GM18867 (cell line): ENCODE measurements around the gene BICC1.

Experiments used
- ATAC-seq: cut with Tn5 transposase; IDR thresholded peaks from one replicate; pipeline ENCODE4 v1.9.1; 2021; ENCODE audit warnings: mild to moderate bottlenecking, moderate library complexity; ENCODE audit not compliant: unreplicated experiment

The BICC1 gene

DNA sequence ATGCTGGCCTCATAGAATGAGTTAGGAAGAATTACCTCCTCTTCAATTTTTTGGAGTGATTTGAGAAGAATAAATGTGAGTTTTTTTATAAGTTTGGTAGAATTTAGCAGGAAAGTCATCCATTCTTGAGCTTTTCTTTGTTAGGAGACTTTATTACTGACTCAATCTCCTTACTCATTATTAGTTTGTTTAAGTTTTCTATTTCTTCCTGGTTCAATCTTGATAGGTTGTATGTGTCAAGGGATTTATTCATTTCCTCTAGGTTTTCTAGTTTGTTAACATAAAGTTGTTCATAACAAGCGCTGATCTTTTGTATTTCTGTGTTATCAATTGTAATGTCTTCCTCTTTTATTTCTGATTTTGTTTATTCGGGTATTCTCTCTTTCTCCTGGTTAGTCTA lies 47.4 kb downstream of the BICC1 start:
- ATAC-seq = no peak

DNA sequence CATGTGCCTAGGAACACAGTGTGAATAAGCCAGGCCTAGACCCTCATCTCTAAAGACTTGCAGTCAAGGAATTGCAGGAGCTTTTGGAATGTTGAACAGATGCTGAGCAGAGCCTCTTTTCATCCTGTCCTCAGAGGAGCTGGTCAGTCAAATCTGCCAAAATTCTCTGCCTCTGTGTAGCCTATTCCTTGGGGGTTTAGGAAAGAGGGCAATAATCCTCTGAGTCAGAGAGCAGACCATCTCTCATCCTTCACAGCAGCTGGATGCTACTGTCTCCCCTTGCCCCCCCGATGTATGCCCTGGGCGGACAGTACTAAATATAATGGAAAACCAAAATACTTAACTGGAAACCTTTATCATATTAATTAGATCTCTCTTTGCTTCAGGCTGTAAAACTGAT lies 52.6 kb downstream of the BICC1 start:
- no peak for ATAC-seq

- ATAC-seq = no peak
These were observed 55.0 kb downstream of the BICC1 start for GRCh38 chr10:58567652-58568051.

- no peak for ATAC-seq
These were observed 55.8 kb downstream of the BICC1 start for GRCh38 chr10:58568428-58568935.

GRCh38 chr10:58570307-58570723 lies 57.6 kb downstream of the BICC1 start:
- no peak for ATAC-seq

DNA sequence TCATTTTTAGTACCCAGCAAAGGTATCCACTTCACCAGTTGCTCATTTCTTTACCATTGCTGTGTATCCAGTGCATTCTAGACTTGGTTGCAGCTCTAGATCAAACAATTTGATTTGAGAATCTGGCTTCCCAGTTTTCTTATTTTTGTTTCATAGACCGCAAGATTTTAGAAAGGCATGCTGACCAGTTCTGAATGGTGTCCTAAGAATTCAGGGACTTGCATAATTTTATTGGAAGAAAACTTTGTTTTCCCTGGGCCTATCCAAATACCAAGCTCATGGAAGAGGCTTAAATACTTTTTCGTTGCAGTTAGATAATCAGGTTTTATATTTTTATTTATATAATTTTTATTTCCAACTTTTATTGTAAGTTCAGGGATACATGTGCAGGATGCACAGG lies 58.3 kb downstream of the BICC1 start:
- no peak for ATAC-seq

GRCh38 chr10:58573144-58573543 lies 60.5 kb downstream of the BICC1 start:
- ATAC-seq = no peak

DNA sequence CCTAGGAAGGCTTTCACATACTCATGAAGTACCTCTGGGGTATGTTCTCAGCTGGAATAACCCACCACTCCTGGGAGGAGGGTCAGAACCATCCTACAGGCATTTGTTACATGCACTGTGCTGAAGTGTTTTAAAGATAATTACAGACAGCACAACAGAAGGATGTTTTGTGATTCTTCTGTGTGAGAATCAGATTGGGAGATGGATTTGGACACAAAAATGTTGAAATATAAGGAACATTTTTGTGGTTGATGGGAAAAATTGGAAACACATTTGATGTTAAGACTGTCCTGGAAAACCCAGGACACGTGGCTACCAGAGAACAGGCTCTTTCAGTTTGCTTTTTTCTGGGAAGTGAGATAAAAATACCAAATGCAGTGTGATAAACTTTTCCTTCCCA lies 61.4 kb downstream of the BICC1 start:
- no peak for ATAC-seq

DNA sequence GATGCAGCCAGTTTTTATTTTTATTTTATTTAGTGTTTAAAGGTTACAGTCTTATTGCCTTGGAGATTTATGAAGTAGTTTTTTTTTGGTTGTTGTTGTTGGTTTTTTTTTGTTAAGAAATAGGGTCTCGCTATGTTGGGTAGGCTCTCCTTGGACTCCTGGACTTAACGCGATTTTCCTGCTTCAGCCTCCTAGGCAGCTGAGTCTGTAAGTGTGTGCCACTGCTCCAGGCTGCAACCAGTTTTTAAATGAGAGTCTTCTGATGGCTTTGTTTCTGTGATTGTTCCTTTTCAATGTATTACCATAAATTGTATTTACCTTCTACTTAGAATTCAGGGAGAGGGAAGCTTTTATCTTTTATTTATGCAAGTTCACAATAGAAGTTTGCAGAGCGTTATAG lies 62.8 kb downstream of the BICC1 start:
- ATAC-seq = no peak

GRCh38 chr10:58576751-58577436 lies 64.2 kb downstream of the BICC1 start:
- no peak for ATAC-seq

DNA sequence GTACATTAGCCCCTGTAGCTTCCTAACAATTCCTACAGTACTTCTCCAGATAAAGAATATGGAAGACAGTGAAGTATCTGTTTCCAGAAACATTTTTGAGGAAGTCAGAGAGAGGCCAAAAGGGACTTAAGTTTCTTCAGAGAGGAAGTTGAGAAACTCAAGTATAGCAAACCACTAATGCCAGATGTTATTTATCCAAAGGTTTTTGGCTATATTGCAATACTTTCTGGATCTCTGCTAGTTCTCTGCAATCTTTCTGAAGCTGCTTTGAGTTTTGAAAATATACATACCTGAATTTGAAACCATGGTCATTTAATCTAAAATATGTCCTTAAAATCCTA lies 64.7 kb downstream of the BICC1 start:
- ATAC-seq = no peak

DNA sequence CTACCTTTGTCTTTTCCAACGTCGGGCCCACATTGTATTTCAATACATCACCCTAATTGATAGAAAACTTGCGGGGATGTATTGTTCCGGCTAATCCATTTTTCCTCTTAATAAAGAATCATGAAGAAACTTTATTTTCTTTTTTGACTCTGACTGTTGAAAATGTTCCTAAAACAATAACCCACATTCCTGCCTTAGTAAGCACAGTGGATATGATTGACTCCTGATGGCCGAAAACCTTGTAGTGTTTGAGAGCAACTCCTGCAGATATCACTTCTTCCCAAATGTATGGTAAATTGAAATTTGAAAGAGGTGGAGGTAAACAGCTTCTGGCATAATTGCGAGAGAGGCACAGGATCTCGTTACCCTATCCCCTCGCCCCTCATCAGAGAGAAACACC lies 65.7 kb downstream of the BICC1 start:
- no peak for ATAC-seq

DNA sequence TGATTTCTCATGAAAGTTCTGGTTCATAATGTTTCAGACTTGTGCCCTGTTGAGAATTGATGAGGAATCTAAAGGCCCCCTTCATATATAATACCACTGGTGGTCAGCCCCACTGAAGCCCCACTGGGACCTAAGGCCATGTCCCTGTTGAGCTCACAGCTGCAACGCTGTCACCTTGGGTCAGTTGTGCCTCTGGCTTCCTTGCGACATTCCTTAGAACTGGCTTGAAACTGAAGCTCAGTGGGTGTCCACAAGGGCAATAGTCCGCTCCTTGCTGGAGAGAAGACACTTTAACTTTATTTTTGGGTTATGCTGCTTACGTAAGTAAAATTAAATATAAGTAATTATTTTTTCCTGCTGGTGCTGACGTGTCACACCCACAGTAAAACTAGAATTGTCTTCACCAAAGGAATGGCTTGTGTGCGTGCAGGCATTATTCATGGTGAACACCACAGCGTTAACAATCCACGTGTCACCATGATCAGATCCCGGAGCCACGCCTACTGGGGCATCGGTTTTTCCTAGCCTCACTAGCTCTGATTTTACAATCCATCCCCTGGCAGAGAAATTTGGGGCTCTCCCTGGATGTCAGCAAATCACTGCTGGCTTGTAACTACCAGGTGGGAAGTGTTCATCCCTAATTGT lies 66.5 kb downstream of the BICC1 start:
- no peak for ATAC-seq

- no peak for ATAC-seq
These were observed 69.4 kb downstream of the BICC1 start for GRCh38 chr10:58582045-58582444.

DNA sequence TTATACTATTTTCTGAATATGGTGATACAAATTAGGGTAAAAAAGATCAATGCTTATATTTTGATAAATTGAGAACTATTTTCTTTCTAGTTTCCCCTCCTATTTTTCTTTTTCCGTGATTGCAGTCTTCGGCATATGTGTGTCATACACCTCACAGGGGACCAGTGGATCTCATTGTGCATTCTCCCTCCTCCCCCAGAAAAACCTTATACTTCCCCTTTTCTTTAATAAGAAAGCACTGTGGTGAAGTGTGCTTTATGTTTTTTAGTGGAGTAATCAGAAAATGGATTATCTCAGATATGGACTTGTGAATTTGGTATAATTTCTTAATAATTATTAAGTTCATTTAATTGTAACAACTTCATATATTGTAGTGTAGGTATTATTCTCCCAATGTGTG lies 72.8 kb downstream of the BICC1 start:
- no peak for ATAC-seq

DNA sequence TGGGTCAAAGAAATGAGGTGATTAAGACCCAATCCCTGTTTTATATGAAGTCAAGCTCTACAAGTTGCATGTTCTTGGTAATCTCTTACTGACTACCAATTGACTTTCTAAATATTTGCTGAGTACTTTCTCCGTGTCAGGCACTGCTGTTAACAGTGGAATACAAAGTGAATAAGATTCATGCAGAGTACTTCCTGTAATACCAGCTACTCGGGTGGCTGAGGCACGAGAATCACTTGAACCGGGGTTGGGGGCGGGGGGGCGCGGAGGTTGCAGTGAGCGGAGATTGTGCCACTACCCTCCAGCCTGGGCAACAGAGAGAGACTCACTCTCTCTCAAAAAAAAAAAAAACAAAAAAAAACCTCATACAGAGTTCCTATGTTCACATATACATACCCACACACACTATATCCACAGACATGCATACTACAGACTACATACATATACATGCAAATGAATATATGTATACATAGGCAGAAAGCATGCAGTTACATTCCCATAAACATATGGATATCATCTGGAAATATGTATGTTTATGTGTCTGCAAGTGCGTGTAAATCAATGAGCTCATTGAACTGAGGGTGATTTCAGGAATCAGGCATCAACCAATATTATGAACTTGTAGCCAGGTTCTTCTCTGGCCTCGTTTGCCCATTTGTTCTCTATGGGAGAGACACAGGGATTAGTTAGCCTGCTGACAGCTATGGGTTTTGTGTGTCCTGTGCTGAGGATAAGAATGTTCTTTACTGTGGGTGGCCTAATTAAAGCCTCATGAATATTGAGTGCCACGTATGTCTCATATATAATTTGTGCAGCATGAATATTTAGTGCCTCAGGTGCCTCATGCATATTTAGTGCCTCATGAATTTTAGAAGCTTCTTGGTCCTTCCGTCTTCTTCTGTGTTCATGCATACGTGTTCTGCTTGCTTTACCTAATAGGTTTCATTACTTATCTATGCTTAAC lies 73.9 kb downstream of the BICC1 start:
- ATAC-seq = no peak

DNA sequence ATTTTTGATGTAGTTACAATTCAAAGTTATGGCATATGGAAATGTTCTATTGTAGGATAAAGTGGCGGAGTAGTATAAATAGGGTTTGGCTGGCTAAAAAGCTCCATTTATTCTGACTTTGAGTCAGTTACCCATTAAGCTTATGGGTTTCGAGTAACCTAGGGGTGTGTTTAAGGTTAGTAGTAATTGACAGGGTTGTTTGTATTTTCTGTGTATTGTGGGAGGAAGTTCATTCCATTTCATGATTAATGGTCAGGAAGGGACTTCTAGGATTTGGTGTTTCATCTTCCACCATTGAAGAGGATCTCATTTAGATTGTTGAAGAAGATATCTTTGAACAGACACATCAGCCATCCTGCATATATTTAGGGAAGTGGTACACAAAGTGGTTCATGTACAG lies 75.0 kb downstream of the BICC1 start:
- no peak for ATAC-seq

DNA sequence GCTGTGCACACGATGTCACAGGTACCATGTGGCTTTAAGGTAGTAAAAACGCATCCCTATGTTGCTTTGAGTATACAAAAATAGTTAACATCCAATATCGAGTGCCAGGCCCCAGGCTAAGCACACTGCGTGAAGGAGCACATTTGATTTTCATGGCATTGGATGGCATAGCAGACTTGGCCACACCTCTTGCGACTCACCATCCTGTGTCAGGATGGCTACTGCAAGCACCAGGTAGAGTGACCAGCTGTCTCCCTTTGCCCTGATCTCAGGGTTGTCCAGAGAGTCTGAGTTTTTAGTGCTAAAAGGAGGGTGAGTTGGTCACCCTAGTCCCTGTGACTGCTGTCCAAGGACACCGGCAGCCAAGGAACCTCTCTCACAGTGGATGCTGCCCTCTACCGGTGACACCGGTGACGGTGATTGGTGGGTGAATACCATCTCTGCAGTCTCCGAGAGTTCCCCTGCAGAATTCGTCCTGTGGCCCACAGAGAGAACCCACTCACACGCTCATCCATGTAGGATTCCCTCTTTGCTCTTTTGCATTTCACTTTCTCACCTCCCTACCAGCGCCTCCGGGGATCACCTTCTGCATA lies 76.1 kb downstream of the BICC1 start:
- no peak for ATAC-seq

DNA sequence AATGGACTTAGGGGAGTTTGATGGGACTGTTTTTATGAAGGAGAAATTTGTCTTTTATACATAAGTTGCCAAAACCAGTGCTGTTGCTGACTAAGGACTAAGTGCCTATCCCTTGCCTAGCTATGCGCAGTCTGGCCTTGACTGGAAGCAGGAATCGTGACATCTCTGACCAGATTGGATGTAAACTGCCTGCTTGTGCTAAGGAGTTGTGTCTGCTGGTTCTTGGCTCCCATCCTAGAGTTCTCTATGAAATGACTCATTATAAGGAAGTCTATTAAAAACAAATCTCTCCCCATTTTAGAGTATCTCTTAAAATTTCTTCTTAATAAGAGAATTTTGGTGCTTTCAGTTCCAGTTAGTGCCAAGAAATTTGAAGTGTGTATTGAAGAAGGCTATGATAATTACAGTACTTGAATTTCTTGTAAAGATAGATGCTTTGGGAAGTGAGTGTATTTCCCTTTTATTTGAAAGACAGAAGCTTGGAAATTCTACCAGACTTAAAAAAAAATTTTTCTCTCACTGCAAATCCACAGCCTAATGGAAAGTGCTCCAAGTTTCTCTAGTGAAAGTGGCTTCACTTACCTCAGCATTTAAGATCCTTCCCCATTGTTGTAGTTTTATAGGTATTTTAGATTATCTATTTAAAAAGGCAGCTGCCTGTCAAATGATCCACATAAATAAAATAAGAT lies 77.6 kb downstream of the BICC1 start:
- ATAC-seq = no peak

DNA sequence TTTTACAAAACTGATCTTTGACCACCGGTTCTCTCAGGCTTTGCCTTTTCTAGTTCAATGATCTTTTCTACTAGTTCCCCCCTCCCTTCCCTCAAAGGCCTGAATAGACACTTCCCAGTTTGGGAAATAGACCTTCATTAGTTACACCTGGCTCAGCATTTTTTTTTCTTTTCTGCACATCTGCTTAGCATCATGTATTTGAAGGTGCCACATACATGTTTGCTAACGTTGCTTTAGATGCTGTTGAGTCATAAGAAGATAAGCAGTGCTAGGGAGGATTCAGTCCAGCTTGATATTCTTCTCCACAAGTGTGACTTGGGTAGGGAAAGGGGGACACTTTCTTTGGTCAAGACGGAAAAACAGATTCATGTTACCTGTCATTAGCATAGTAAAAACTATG lies 78.3 kb downstream of the BICC1 start:
- ATAC-seq = no peak

DNA sequence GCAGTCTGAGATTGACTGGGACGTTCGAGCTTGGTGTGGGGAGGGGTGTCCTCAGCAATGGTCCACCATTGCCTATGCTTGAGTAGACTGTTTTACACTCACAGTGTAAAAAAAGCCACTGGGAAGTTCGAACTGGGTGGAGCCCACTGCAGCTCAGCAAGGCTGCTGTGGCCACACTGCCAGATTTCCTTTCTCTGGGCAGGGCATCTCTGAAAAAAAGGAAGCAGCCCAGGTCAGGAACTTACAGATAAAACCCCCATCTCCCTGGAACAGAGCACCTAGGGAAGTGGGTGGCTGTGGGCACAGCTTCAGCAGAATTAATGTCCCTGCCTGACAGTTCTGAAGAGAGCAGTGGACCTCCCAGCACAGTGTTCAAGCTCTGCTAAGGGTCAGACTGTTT lies 80.3 kb downstream of the BICC1 start:
- ATAC-seq = no peak
